Stimulated activated CD8-positive, alpha-beta memory T cell treated with anti-CD3 and anti-CD28 coated beads, Interleukin-15, amount 100 ng/mL, for 48 hours (primary cell): Measurements from ENCODE around the gene CLIC5.

Source experiments
- DNase-seq, 2 donors: peaks; one replicate each; pipeline ENCODE4 v3.0.0-alpha.2; 2020; ENCODE audit warnings: low read depth in 2 of 2

Gene CLIC5

GRCh38 chr6:45997875-45998506, 17.7 kb downstream of the CLIC5 start:
- DNase-seq, result no peak

- DNase-seq, result no peak
Measured at GRCh38 chr6:45991189-45991588, 24.5 kb downstream of the CLIC5 start.

GRCh38 chr6:45990162-45990561, 25.5 kb downstream of the CLIC5 start:
- no peak for DNase-seq

GRCh38 chr6:45988635-45989034, 27.0 kb downstream of the CLIC5 start:
- no peak for DNase-seq

GRCh38 chr6:45987856-45988255, 27.8 kb downstream of the CLIC5 start:
- no peak for DNase-seq

GRCh38 chr6:45986746-45987274, 28.9 kb downstream of the CLIC5 start:
- DNase-seq, result no peak

- no peak for DNase-seq
Measured at GRCh38 chr6:45984788-45985425, 30.8 kb downstream of the CLIC5 start.

- no peak for DNase-seq
Measured at GRCh38 chr6:45984347-45984746, 31.3 kb downstream of the CLIC5 start.

GRCh38 chr6:45983062-45983461, 32.6 kb downstream of the CLIC5 start:
- no peak for DNase-seq

- DNase-seq, result no peak
Measured at GRCh38 chr6:45982280-45983036, 33.2 kb downstream of the CLIC5 start.

- no peak for DNase-seq
Measured at GRCh38 chr6:45981046-45981445, 34.6 kb downstream of the CLIC5 start.

- DNase-seq, result no peak
Measured at GRCh38 chr6:45979311-45979710, 36.3 kb downstream of the CLIC5 start.

GRCh38 chr6:45974596-45974995, 41.1 kb downstream of the CLIC5 start:
- DNase-seq, result no peak

- DNase-seq, result no peak
Measured at GRCh38 chr6:45972795-45973503, 42.7 kb downstream of the CLIC5 start.

- no peak for DNase-seq
Measured at GRCh38 chr6:45971287-45971686, 44.4 kb downstream of the CLIC5 start.

GRCh38 chr6:45970326-45970725, 45.3 kb downstream of the CLIC5 start:
- DNase-seq, result no peak

GRCh38 chr6:45969883-45970282, 45.8 kb downstream of the CLIC5 start:
- DNase-seq, result no peak

GRCh38 chr6:45969026-45969425, 46.6 kb downstream of the CLIC5 start:
- no peak for DNase-seq

- no peak for DNase-seq
Measured at GRCh38 chr6:45967363-45967762, 48.3 kb downstream of the CLIC5 start.

- DNase-seq, result no peak
Measured at GRCh38 chr6:45966797-45967196, 48.9 kb downstream of the CLIC5 start.

- no peak for DNase-seq
Measured at GRCh38 chr6:45966340-45966739, 49.3 kb downstream of the CLIC5 start.

GRCh38 chr6:45965792-45966191, 49.9 kb downstream of the CLIC5 start:
- no peak for DNase-seq
